ENCODE data around the gene CLDN6. TPM values are rescaled to one million over a fixed set of nuclear protein-coding genes. Genes with fewer than 3 reads are reported as not detected.

The CLDN6 gene
- total RNA-seq, 1 experiment from 2014 or later: not detected

DNA sequence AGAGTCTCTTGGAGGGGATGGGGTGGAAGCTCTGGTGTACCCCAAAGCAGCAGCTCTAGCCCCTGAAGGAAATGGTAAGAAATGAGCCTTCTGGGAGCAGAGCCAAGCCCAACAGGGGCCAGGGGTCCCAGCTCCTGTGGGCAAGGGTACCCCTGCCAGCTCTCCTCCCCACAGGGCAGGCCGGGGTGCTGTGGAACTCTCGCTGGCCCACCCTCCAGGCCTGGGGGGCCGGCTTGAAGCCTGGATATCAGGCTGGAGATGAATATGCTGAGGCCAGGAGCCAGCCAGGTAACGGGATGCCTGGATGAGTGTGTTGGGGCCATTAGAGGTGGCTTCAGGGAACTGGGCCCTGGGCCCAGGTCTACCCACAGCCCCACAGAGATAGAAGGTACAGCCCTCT lies 17.4 kb downstream of the CLDN6 start:
- no peak overlapping the region for H3K4me2 ChIP-seq (ENCODE audit: low read length)
- no peak for ATAC-seq
- H3K9me2 ChIP-seq (replicated peaks; ENCODE audit: low read length): no peaks in the 10 kb centered on the region
- no peaks in the 10 kb centered on the region for H3K27me3 ChIP-seq (ENCODE audit: low read length)
- no TSS peak for BruUV-seq (replicated peaks)
- ChIA-PET CTCF (no interaction called here), POLR2A (ENCODE audit: unreplicated experiment) (no interaction called here)
- H3K27ac ChIP-seq (ENCODE audit: low read length): no peak overlapping the region
- intact Hi-C loops (cut with micrococcal nuclease): no loop called here
- TF ChIP-seq, protein P1, sequence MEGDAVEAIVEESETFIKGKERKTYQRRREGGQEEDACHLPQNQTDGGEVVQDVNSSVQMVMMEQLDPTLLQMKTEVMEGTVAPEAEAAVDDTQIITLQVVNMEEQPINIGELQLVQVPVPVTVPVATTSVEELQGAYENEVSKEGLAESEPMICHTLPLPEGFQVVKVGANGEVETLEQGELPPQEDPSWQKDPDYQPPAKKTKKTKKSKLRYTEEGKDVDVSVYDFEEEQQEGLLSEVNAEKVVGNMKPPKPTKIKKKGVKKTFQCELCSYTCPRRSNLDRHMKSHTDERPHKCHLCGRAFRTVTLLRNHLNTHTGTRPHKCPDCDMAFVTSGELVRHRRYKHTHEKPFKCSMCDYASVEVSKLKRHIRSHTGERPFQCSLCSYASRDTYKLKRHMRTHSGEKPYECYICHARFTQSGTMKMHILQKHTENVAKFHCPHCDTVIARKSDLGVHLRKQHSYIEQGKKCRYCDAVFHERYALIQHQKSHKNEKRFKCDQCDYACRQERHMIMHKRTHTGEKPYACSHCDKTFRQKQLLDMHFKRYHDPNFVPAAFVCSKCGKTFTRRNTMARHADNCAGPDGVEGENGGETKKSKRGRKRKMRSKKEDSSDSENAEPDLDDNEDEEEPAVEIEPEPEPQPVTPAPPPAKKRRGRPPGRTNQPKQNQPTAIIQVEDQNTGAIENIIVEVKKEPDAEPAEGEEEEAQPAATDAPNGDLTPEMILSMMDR (conservative IDR thresholded peaks at IDR 0.05; ENCODE audit: low read depth, low read length): no peak
- TF ChIP-seq EZH2phosphoT487 (IDR thresholded peaks at IDR 0.05; ENCODE audit: borderline replicate concordance, low read length) (no peak), EZH2 (IDR thresholded peaks at IDR 0.05; ENCODE audit: low read length, unreplicated experiment) (no peak)
- H3F3A ChIP-seq (ENCODE audit: low read length, unreplicated experiment): no peaks in the 10 kb centered on the region
- no peaks in the 10 kb centered on the region for H4K20me1 ChIP-seq (ENCODE audit: low read length)
- DNase-seq: no peak
- H3K4me3 ChIP-seq (ENCODE audit: low read length): no peak overlapping the region
- H3K79me2 ChIP-seq (ENCODE audit: low read length): 0 out of 2 replicates have a peak, but pooled peaks cover 3% of the 10 kb centered on the region
- H2AFZ ChIP-seq (ENCODE audit: low read length): no peak overlapping the region
- H3K9me3 ChIP-seq (ENCODE audit: low read length): no peaks in the 10 kb centered on the region
- H3K4me1 ChIP-seq (ENCODE audit: insufficient read depth, low read length): no peaks in the 10 kb centered on the region
- no peak overlapping the region for H3K9ac ChIP-seq (ENCODE audit: low read length)
- H3K36me3 ChIP-seq (ENCODE audit: low read depth, low read length): no peaks in the 10 kb centered on the region

DNA sequence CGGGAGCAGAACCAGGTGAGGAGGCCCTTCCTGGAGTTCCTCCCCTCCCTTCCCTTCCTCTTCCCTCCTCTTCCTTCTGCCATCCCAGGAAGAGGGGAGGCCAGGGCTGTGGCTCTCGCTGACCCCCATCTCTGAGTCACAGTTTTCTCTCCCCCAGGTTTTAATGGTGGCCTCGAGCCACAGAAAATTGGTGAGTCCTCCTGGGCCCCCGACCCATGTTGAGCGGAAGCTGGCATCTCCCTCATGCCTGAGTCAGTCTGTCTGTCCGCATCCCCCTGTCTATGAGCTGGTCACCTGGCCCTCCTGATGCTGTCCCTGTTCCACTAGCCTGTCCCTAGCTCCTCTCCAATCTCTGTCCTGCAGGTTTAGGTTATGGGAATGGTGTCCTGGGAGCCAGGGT lies 18.1 kb downstream of the CLDN6 start:
- no peaks in the 10 kb centered on the region for H3F3A ChIP-seq (ENCODE audit: low read length, unreplicated experiment)
- no peaks in the 10 kb centered on the region for H3K9me3 ChIP-seq (ENCODE audit: low read length)
- no peak for ATAC-seq
- no peak overlapping the region for H3K9ac ChIP-seq (ENCODE audit: low read length)
- H3K79me2 ChIP-seq (ENCODE audit: low read length): 0 out of 2 replicates have a peak, but pooled peaks cover 2% of the 10 kb centered on the region
- POLR2A ChIA-PET (ENCODE audit: unreplicated experiment): no interaction called here
- H3K4me2 ChIP-seq (ENCODE audit: low read length): no peak overlapping the region
- no peaks in the 10 kb centered on the region for H3K27me3 ChIP-seq (ENCODE audit: low read length)
- CTCF ChIA-PET: no interaction called here
- no peak overlapping the region for H3K4me3 ChIP-seq (ENCODE audit: low read length)
- H2AFZ ChIP-seq (ENCODE audit: low read length): no peak overlapping the region
- H3K27ac ChIP-seq (ENCODE audit: low read length): no peak overlapping the region
- no TSS peak for BruUV-seq (replicated peaks)
- no peaks in the 10 kb centered on the region for H3K4me1 ChIP-seq (ENCODE audit: insufficient read depth, low read length)
- no peaks in the 10 kb centered on the region for H3K9me2 ChIP-seq (replicated peaks; ENCODE audit: low read length)
- no peak for DNase-seq
- no peaks in the 10 kb centered on the region for H3K36me3 ChIP-seq (ENCODE audit: low read depth, low read length)
- no peaks in the 10 kb centered on the region for H4K20me1 ChIP-seq (ENCODE audit: low read length)
- intact Hi-C loops (cut with micrococcal nuclease): no loop called here
- TF ChIP-seq, protein P1 (conservative IDR thresholded peaks at IDR 0.05; ENCODE audit: low read depth, low read length): no peak
- TF ChIP-seq EZH2 (IDR thresholded peaks at IDR 0.05; ENCODE audit: low read length, unreplicated experiment) (no peak), EZH2phosphoT487 (IDR thresholded peaks at IDR 0.05; ENCODE audit: borderline replicate concordance, low read length) (no peak)

DNA sequence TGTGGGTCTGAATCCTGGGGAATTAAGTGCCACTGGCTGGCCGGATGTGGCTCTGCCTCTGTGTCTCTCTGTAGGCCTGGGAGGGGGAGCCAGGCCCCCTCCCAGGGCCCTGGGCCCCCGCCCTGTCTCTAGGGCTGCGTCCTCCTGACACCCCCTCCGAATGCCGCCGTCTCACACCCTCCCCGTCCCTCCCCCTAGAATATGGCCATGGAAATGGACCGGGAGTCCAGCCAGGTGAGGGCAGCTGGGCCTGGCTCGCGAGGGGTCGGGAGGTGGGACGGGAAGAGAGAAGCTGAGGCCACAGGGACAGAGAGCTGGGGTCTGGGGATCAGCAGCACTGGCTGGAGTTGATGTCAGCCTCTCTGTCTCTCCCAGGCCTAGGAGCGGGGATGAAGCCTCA lies 21.7 kb downstream of the CLDN6 start:
- Histone ChIP-seq H4K20me1 (ENCODE audit: low read length) (no peaks in the 10 kb centered on the region), H3K4me2 (ENCODE audit: low read length) (no peak overlapping the region), H2AFZ (ENCODE audit: low read length) (no peak overlapping the region), H3K4me1 (ENCODE audit: insufficient read depth, low read length) (peaks cover 16% of the 10 kb centered on the region), H3K9me3 (ENCODE audit: low read length) (no peaks in the 10 kb centered on the region), H3K36me3 (ENCODE audit: low read depth, low read length) (no peaks in the 10 kb centered on the region), H3K27me3 (ENCODE audit: low read length) (no peaks in the 10 kb centered on the region), H3K9ac (ENCODE audit: low read length) (no peak overlapping the region), H3K9me2 (replicated peaks; ENCODE audit: low read length) (no peaks in the 10 kb centered on the region), H3F3A (ENCODE audit: low read length, unreplicated experiment) (no peaks in the 10 kb centered on the region), H3K27ac (ENCODE audit: low read length) (no peak overlapping the region), H3K4me3 (ENCODE audit: low read length) (no peak overlapping the region), H3K79me2 (ENCODE audit: low read length) (no peaks in the 10 kb centered on the region)
- BruUV-seq (replicated peaks): no TSS peak
- ChIA-PET CTCF (no interaction called here), POLR2A (ENCODE audit: unreplicated experiment) (no interaction called here)
- no peak for TF ChIP-seq EZH2phosphoT487 (IDR thresholded peaks at IDR 0.05; ENCODE audit: borderline replicate concordance, low read length)
- no peak for TF ChIP-seq EZH2 (IDR thresholded peaks at IDR 0.05; ENCODE audit: low read length, unreplicated experiment)
- TF ChIP-seq, protein P1 (conservative IDR thresholded peaks at IDR 0.05; ENCODE audit: low read depth, low read length): no peak
- intact Hi-C loops (cut with micrococcal nuclease): no loop called here
- ATAC-seq: no peak
- no peak for DNase-seq

All from PC-3 (cell line).